Stimulated activated CD8-positive, alpha-beta memory T cell treated with anti-CD3 and anti-CD28 coated beads, Interleukin-12 subunit alpha, Interleukin-12 subunit beta, amount 100 ng/mL, for 24 hours (primary cell): ENCODE results near the gene GAS7.
"Not testable (repeated sequence)": the region's sequence is repeated elsewhere in the genome, so short reads cannot be mapped to it uniquely, and the experiment has no call there.

Experiments
- DNase-seq: peaks from one replicate; pipeline ENCODE4 v3.0.0-alpha.2; 2020; ENCODE audit errors: extremely low read depth

The GAS7 gene

GRCh38 chr17:10111907-10112452, 86.4 kb downstream of the GAS7 start:
- no peak for DNase-seq

DNA sequence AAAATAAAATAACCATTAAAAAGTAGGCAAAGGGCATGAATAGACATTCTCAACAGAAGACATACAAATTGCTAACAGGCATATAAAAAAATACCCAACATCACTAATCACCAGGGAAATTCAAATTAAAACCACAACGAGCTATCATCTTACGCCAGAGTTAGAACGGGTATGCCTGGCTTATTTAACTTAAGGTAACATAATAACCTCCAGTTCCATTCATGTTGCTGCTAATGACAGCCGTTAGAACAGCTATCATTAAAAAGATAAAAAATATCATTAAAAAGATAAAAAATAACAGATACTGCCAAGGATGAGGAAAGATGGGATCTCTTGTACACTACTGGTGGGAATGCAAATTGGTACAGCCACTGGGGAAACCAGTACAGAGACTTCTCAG, 89.3 kb downstream of the GAS7 start:
- DNase-seq = no peak

GRCh38 chr17:10107316-10108165, 90.9 kb downstream of the GAS7 start:
- DNase-seq = no peak

DNA sequence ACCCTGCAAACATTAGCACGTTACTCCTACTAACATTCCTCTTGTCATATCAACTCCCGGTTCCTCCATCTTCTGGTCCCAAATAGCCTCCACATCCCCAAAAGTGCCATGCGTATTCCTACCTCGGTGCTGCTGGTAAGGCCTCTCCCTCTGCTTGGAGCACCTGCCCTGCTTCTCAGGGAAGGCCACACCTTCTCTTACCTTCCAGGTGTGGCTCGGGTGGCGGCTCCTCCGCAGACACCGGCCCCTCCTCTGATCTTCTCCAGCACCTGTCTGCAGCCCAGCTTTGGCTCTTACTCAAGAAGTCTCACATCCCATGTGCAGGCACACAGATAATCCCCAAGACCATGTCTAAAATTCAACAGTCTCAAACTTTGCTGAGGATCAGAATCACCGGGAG, 92.3 kb downstream of the GAS7 start:
- DNase-seq = no peak

DNA sequence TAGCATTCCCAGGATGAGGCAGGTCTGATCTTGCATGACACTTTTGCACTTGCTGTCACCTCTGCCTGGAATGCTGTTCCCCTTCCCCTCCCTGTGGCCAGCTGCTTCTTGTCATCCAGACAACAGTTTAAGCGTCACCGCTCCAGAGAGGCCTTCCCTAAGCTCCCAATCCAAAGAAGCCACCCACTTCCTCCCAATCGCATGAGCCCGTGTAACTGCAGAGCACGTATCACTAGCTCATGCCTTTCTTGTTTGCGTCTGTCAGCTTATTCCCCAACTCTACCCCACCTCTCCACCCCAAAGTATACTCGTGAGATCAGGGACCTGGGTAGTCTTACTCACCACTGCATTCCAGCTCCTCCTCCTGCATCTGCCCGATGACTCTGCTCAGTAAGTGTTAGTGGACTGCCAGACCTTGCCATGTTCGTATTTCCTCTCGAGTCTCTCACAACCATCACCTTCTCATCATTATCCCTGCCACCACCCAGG, 92.8 kb downstream of the GAS7 start:
- DNase-seq = no peak

DNA sequence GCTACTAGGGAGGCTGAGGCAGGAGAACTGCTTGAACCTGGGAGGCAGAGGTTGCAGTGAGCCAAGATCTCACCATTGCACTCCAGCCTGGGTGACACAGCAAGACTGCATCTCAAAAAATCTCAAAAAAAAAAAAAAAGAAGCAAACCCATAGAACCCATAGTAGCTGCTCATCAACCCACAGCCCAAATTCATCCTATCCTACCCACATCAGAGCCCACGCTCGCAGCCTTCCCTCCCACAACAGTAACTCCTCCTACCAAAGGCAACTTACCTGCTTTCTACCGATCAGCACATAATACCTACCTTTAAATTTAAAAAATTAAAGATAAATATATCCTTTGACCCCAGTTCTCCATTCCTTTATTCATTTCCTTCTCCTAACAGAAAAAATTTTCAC, 94.7 kb downstream of the GAS7 start:
- no peak for DNase-seq

DNA sequence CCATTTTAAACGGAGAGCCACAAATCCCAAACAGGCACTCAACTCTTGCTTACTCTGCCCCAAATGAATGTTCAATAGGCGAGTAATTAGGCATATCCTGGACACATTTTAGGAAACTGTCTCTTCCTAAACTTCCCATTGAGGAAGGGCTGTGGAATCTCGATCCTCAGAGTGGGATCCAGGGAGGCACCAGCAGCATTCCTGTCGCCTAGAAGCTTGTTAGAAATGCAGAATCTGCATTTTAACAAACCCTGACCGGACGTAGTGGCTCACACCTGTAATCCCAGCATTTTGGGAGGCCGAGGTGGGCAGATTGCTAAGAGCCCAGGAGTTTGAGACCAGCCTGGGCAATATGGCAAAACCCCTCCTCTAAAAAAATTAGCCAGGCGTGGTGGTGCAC, 95.6 kb downstream of the GAS7 start:
- no peak for DNase-seq

DNA sequence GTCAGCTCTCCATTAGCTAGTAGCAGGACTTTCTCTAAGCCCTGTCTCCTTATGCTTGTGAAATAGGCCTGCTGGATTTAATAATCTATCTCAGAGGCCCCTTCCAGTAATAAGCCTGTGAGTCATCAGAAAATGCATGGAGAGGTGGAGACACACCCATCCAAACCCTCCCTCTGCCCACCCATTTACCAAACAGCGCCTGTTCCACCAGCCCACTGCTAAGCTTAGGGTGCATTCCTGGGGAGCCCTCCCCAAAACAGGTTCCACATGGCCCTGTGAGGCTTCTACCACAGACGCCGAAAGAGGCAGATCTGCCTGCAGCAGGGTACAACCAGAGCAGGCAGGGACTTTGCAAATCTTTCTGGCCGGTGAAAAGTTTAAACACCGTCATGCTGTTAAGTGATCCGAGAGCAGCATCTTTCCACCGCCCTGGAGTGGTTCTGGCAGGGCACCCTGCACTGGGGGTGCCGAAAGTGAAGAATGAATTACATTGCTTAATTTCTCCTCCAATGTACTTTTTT, 99.3 kb downstream of the GAS7 start:
- DNase-seq = no peak

GRCh38 chr17:10096596-10096995, 101.8 kb downstream of the GAS7 start:
- DNase-seq = no peak

GRCh38 chr17:10095295-10095694, 103.1 kb downstream of the GAS7 start:
- DNase-seq = not testable (repeated sequence)

- no peak for DNase-seq
Observed at GRCh38 chr17:10094797-10095196, 103.6 kb downstream of the GAS7 start.

DNA sequence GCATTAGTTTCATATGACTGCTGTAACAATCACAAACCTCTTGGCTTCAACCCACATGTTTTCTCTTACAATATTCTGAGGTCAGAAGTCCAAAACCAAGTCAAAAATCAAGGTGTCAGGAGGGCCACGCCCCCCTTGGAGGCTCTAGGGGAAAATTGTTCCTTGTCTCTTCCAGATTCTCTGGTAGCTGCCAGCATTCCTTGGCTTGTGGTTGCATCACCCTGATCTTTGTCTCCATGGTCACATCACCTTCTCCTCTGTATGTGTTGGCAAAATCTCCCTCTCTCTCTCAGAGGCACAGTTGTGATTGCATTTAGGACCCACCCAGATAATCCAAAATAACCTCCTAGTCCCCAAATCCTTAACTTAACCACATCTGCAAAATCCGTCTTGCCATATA, 105.8 kb downstream of the GAS7 start:
- no peak for DNase-seq

- no peak for DNase-seq
Observed at GRCh38 chr17:10091046-10091445, 107.4 kb downstream of the GAS7 start.

DNA sequence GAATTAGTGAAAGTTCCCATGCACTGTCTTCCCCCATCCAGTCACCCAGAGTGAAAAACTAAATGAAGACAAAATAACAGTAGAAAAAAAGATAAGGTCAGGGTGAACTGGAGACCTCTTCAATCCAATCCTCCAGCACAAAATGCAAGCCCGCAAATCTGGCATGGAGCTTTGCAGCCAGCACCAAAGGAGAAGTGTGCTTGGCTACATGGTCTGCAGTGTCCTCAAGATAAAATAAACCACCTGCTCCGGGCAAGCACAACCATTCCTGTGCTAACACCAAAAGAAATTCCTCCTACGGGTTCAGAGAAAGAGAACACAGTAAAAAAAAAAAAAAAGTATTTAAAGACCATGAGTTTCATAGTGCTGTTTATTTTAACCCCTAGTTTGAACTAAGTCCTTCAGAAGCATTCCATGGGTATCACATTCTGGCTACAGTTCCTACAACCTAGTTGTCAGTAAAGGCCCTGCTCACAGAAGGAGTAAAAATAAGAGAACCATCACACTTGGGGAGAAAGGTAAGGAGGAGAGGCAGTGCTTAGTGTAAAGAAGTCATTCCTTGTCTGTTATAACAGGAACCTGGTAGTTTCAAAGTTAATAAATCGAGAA, 109.1 kb downstream of the GAS7 start:
- no peak for DNase-seq

DNA sequence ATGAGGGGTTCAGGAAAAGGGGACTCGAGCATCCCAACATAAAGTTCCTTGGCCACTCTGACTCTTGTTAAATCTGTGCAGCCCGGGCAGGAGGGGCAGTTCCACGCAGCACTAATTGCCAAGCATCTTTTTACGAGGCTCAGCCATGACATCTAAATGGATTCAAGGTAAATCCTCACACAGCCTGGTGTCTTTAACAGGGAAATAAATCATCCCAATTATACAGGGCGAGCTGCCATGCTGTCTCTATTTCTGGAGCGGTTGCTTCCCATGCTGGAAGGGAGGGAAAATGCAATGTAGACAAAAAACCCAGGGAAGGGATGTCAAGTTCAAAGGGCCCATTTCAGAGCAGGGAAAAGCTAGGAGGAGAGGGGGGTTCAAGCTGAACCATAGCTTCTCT, 110.0 kb downstream of the GAS7 start:
- DNase-seq = no peak

DNA sequence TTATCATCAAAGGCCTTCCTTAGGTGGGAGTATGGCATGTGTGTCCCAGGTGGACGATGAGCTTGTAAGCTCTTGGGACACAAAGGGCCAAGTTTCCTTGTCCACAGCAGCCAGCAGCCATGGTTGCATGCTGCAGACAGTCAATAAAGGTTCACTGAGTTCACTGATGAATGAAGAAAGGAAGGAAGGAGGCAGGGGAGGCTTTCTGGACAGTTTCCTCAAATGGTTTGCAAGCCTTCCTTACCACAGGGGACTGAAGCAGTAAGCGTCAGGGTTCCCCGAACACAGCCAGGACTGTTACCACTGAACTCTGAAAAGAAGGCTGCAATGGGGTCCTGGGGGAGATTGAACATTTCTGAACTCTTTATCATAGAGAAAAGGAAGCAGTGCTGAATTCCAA, 111.1 kb downstream of the GAS7 start:
- DNase-seq = no peak

- no peak for DNase-seq
Observed at GRCh38 chr17:10083864-10084263, 114.5 kb downstream of the GAS7 start.

GRCh38 chr17:10082795-10083194, 115.6 kb downstream of the GAS7 start:
- DNase-seq = no peak

GRCh38 chr17:10081571-10082169, 116.7 kb downstream of the GAS7 start:
- no peak for DNase-seq

DNA sequence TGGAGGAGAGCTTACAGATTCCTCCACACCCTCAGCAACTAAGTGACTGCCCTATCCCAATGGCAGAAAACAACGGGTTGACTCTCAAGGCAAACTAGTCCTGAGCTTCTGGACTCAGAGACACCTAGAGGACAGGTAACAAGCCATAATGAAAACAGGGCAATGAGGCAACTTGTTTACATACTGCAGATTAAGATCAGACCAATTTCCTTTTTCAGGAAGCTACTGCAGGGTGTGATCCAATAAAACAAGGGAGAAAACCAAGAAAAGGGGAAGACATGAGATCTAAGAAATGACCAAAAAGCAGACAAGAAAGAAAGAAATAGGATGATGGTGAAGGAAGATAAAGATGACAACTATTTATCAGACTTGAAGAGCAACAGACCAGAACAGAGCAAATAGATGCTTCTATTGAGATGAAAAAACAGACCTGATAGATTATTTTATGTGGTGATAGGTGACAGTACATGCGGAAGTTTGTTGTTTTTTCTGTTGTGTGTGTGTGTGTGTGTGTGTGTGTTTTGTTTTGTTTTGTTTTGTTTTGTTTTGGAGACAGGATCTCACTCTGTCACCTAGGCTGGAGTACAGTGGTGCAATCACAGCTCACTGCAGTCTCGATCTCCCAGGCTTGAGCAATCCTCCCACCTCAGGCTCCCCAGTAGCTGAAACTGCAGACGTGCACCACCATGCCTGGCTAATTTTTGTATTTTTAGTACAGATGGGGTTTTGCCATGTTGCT, 120.7 kb downstream of the GAS7 start:
- no peak for DNase-seq

DNA sequence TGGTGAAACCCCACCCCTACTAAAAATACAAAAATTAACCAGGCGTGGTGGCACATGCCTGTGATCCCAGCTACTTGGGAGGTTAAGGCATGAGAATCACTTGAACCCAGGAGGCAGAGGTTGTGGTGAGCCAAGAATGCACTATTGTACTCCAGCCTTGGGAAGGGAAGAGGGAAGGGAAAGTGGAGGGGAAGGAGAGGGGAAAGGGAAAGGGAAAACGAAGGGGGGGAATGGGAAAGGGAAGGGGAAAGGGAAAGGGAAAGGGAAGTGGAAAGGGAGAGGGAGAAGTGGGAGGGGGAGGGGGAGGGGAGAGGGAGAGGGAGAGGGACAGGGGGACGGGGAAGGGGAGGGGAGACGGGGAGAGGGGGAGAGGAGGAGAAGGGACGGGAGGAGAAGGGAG, 122.5 kb downstream of the GAS7 start:
- DNase-seq = no peak

- DNase-seq = no peak
Observed at GRCh38 chr17:10073941-10074340, 124.5 kb downstream of the GAS7 start.
